GM10266 (cell line): ENCODE results near the gene EEF1B2.
"Not testable (repeated sequence)": the region's sequence is repeated elsewhere in the genome, so short reads cannot be mapped to it uniquely, and the experiment has no call there.

Source experiments
- DNase-seq: peaks from one replicate; pipeline ENCODE4 v3.0.0; 2012; ENCODE audit errors: extremely low spot score
- CTCF ChIP-seq: IDR thresholded peaks from 2 replicates; pipeline ENCODE4 v1.5.1; 2012; ENCODE audit warnings: mild to moderate bottlenecking, low read depth; ENCODE audit not compliant: control insufficient read depth, insufficient read depth; ENCODE audit errors: missing control alignments

Gene EEF1B2

DNA sequence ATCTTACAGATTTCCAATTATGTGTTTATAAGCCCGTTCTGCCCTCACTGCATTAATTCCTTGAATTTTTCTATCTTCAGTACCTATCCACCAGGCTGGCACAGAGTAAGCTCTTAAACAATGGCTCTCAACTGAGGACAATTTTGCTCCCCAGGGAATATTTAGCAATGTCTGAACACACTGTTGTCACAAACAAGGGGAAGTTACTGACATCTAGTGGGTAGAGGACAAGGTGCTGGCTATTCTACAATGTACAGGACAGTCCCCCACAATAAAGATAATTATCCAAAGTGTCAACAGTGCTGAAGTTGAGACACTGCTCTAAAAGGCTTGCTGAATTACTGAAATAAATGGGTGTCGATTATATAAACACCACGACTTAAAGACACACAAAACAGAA is 5.5 kb upstream of the EEF1B2 start:
- no peak for DNase-seq
- TF ChIP-seq CTCF: peak; percentile 55

GRCh38 chr2:206157014-206157413 is 2.7 kb upstream of the EEF1B2 start:
- DNase-seq: not testable (repeated sequence)

DNA sequence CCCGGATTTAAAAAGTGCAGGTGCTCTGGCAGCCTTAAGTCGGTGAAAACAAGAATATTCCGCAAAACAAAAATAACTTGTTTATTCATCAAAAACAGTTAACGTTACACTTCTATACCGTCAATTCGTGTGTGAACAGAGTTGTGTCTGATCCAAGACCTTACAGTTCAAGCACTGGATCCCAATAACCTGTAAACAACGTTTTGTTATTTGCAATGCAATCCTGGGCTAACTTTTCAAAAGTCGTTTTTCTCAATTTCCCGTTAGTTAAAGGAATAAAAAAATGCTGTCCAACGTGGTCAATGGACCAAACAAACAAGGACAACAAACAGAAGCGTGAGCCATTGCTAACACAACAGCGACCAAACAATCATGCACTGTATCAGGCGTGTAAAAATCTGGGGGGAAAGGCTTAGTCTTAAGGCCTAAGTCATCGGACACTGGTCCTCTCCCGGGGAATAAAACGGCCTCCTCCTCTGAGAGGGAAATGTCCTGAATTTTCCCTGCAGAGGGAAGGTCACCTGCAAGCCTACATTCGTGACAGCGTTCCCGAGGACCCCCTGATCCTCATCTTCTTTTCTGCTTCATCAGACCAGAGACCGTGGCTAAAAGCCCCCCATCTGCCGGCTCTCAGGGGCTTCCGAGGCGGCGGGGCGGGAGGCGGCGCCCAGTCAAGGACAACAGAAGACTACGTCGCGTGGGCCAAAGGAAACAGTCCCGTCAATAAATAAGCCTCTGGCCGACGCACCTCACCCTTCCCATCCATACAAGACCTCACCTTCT is 941 bp upstream of the EEF1B2 start:
- no peak for DNase-seq
- TF ChIP-seq CTCF: no peak

DNA sequence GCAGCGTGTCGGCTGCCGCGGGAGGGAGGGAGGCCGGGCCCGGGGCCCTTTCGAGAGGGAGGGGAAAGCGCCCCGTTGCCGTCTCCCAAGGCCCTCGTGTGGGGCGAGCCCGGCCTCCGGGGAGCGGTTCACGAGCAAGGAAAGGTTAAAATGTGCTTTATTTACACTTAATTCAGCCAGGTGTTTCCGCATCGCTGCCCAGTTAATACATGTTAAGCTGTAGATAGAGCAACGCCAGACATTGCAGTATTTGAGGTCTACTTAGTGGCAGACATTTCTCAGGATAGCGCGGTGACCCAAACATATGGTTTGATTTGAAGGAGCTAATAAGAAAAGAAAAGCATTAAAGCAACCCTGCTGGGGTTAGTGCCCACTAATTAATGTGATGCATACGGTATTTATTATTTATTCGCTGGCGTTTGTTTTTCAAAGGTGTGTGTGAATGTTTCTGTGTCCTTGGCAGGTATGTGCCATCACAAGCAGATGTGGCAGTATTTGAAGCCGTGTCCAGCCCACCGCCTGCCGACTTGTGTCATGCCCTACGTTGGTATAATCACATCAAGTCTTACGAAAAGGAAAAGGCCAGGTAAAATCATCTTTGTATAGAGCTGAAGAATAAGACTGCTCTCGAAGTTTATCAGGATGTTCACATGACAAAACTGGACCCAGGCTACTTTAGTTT is 571 bp downstream of the EEF1B2 start:
- DNase-seq: peak; percentile 65
- no peak for TF ChIP-seq CTCF

GRCh38 chr2:206160807-206161179 is 1.1 kb downstream of the EEF1B2 start:
- DNase-seq: no peak
- no peak for TF ChIP-seq CTCF

GRCh38 chr2:206162401-206162800 is 2.7 kb downstream of the EEF1B2 start:
- not testable (repeated sequence) for DNase-seq

GRCh38 chr2:206163251-206163880 is 3.7 kb downstream of the EEF1B2 start:
- no peak for DNase-seq

More at GRCh38 chr2:206163251-206163880, 3.7 kb downstream of the EEF1B2 start:
- TF ChIP-seq CTCF: no peak
